HFFc6 (cell line): ENCODE results near the gene OR10H1. TPM values are rescaled to one million over a fixed set of nuclear protein-coding genes. Genes with fewer than 3 reads are reported as not detected.

Experiments used
- DNase-seq: peaks from one replicate; pipeline ENCODE4 v3.0.0-alpha.2; 2018
- H3K27ac Mint-ChIP-seq: 2 replicates; pipeline ENCODE4 v1.8.0; 2020; ENCODE audit warnings: mild to moderate bottlenecking, mixed read lengths
- H3K27me3 Mint-ChIP-seq: 2 replicates; pipeline ENCODE4 v1.8.0; 2021; ENCODE audit warnings: mild to moderate bottlenecking, moderate library complexity, mixed read lengths; ENCODE audit not compliant: insufficient read depth
- H3K36me3 Mint-ChIP-seq: 2 replicates; pipeline ENCODE4 v1.8.0; 2021; ENCODE audit warnings: low read depth, mixed read lengths
- H3K4me1 Mint-ChIP-seq: 2 replicates; pipeline ENCODE4 v1.8.0; 2020; ENCODE audit warnings: low read depth, mixed read lengths
- H3K4me3 Mint-ChIP-seq: 2 replicates; pipeline ENCODE4 v1.8.0; 2020; ENCODE audit warnings: mild to moderate bottlenecking, moderate library complexity, mixed read lengths
- H3K9me3 Mint-ChIP-seq: 2 replicates; pipeline ENCODE4 v1.8.0; 2020; ENCODE audit warnings: mild to moderate bottlenecking, mixed read lengths
- CTCF ChIP-seq: fragments of 200-600 bp; sonication (generic); IDR thresholded peaks from 2 replicates; pipeline ENCODE4 v1.5.0; 2021; ENCODE audit warnings: antibody characterized with exemption, mild to moderate bottlenecking
- total RNA-seq, 6 experiments: library from RNA; stranded (reverse); fragmentation: NEBNext Ultra II Directional; extraction: Animal tissue kit (Norgen Biotek cat#: 25700); gene quantifications; 2 replicates in 1 of 6; 3 replicates in 5 of 6; pipeline ENCODE4 v1.2.3, GENCODE V29; 2021

OR10H1 gene
- total RNA-seq, 6 experiments from 2014 or later = not detected

GRCh38 chr19:15781661-15782060 is 33.8 kb downstream of the OR10H1 start:
- H3K27ac Mint-ChIP-seq = no peak overlapping the region
- H3K36me3 Mint-ChIP-seq = no peaks in the 10 kb centered on the region
- DNase-seq = no peak
- TF ChIP-seq CTCF = no peak
- H3K27me3 Mint-ChIP-seq = no peaks in the 10 kb centered on the region
- no peak overlapping the region for H3K4me3 Mint-ChIP-seq
- no peaks in the 10 kb centered on the region for H3K4me1 Mint-ChIP-seq
- peaks cover 37% of the 10 kb centered on the region for H3K9me3 Mint-ChIP-seq

GRCh38 chr19:15780610-15781418 is 34.6 kb downstream of the OR10H1 start:
- Mint-ChIP-seq H3K36me3 (no peaks in the 10 kb centered on the region), H3K27ac (no peak overlapping the region), H3K4me1 (no peaks in the 10 kb centered on the region), H3K4me3 (no peak overlapping the region), H3K9me3 (peaks cover 41% of the 10 kb centered on the region), H3K27me3 (no peaks in the 10 kb centered on the region)
- no peak for DNase-seq
- no peak for TF ChIP-seq CTCF

- no peaks in the 10 kb centered on the region for H3K27me3 Mint-ChIP-seq
- TF ChIP-seq CTCF = no peak
- H3K36me3 Mint-ChIP-seq = no peaks in the 10 kb centered on the region
- DNase-seq = no peak
- no peaks in the 10 kb centered on the region for H3K4me1 Mint-ChIP-seq
- no peak overlapping the region for H3K4me3 Mint-ChIP-seq
- H3K27ac Mint-ChIP-seq = no peak overlapping the region
- peaks cover 50% of the 10 kb centered on the region for H3K9me3 Mint-ChIP-seq
Observed at GRCh38 chr19:15779756-15780476, 35.5 kb downstream of the OR10H1 start.

GRCh38 chr19:15776991-15777970 is 38.2 kb downstream of the OR10H1 start:
- H3K9me3 Mint-ChIP-seq = peaks cover 62% of the 10 kb centered on the region
- H3K27ac Mint-ChIP-seq = no peak overlapping the region
- DNase-seq = no peak
- 0 out of 2 replicates have a peak, but pooled peaks cover 6% of the 10 kb centered on the region for H3K36me3 Mint-ChIP-seq
- no peaks in the 10 kb centered on the region for H3K27me3 Mint-ChIP-seq
- H3K4me1 Mint-ChIP-seq = no peaks in the 10 kb centered on the region
- H3K4me3 Mint-ChIP-seq = no peak overlapping the region
- TF ChIP-seq CTCF = no peak

GRCh38 chr19:15776264-15776663 is 39.2 kb downstream of the OR10H1 start:
- no peaks in the 10 kb centered on the region for H3K27me3 Mint-ChIP-seq
- no peak for DNase-seq
- H3K4me1 Mint-ChIP-seq = no peaks in the 10 kb centered on the region
- peaks cover 64% of the 10 kb centered on the region for H3K9me3 Mint-ChIP-seq
- no peak for TF ChIP-seq CTCF
- no peak overlapping the region for H3K27ac Mint-ChIP-seq
- H3K4me3 Mint-ChIP-seq = no peak overlapping the region
- H3K36me3 Mint-ChIP-seq = 0 out of 2 replicates have a peak, but pooled peaks cover 6% of the 10 kb centered on the region
